ENCODE results near the gene SCG3.

The SCG3 gene

GRCh38 chr15:51706926-51707608, 25.8 kb downstream of the SCG3 start:
- Mint-ChIP-seq H3K4me1 (peaks cover 7% of the 10 kb centered on the region), H3K9me3 (no peaks in the 10 kb centered on the region), H3K4me3 (no peak overlapping the region), H3K27ac (no peak overlapping the region), H3K36me3 (ENCODE audit: low read depth) (no peaks in the 10 kb centered on the region), H3K27me3 (ENCODE audit: low read depth) (no peaks in the 10 kb centered on the region)
- no peak for TF ChIP-seq CTCF (IDR thresholded peaks at IDR 0.05; ENCODE audit: unreplicated experiment in 3 of 3)

- H3K36me3 Mint-ChIP-seq (ENCODE audit: low read depth) = no peaks in the 10 kb centered on the region
- no peak overlapping the region for H3K4me3 Mint-ChIP-seq
- H3K27me3 Mint-ChIP-seq (ENCODE audit: low read depth) = no peaks in the 10 kb centered on the region
- no peak overlapping the region for H3K27ac Mint-ChIP-seq
- no peak for TF ChIP-seq CTCF (IDR thresholded peaks at IDR 0.05; ENCODE audit: unreplicated experiment in 3 of 3)
- H3K9me3 Mint-ChIP-seq = no peaks in the 10 kb centered on the region
- H3K4me1 Mint-ChIP-seq = peaks cover 7% of the 10 kb centered on the region
Measured at GRCh38 chr15:51708013-51708412, 26.7 kb downstream of the SCG3 start.

DNA sequence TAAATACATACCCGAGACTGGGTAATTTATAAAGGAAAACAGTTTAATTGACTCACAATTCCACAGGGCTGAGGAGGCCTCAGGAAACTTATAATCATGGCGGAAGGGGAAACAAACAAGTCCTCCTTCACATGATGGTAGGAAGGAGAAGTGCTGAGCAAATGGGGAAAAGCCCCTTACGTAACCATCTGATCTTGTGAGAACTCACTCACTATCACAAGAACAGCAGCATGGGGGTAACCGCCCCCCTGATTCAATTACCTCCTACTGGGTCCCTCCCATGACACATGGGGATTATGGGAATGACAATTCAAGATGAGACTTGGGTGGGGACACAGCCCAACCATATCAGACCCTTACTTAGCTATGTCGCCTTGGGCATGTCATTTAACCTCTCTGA, 27.7 kb downstream of the SCG3 start:
- no peaks in the 10 kb centered on the region for H3K27me3 Mint-ChIP-seq (ENCODE audit: low read depth)
- no peak overlapping the region for H3K27ac Mint-ChIP-seq
- H3K9me3 Mint-ChIP-seq = no peaks in the 10 kb centered on the region
- TF ChIP-seq CTCF (IDR thresholded peaks at IDR 0.05; ENCODE audit: unreplicated experiment in 3 of 3) = no peak
- no peaks in the 10 kb centered on the region for H3K36me3 Mint-ChIP-seq (ENCODE audit: low read depth)
- peaks cover 7% of the 10 kb centered on the region for H3K4me1 Mint-ChIP-seq
- no peak overlapping the region for H3K4me3 Mint-ChIP-seq

DNA sequence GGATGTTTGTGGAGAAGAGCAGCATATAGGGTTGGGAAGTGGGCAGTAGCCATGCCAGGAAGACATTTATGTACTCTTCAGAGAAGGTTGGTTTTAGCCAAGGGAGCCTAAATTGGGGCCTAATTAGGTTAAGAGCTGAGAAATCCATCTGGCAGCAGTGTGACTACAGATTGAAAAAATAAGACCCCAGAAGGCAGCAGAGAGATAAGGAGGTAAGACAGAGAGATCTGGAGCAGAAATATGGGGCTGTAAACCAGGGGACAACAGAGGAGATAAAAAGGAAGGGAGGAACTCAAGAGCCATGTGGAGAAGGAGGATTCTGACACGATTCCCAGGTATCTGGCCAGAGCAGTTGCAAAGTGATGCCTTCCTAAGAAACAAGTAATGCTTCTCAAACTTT, 32.9 kb downstream of the SCG3 start:
- TF ChIP-seq CTCF (IDR thresholded peaks at IDR 0.05; ENCODE audit: unreplicated experiment in 3 of 3) = no peak
- no peak overlapping the region for H3K27ac Mint-ChIP-seq
- H3K4me3 Mint-ChIP-seq = no peak overlapping the region
- peaks cover 5% of the 10 kb centered on the region for H3K27me3 Mint-ChIP-seq (ENCODE audit: low read depth)
- no peaks in the 10 kb centered on the region for H3K36me3 Mint-ChIP-seq (ENCODE audit: low read depth)
- H3K9me3 Mint-ChIP-seq = no peaks in the 10 kb centered on the region
- no peaks in the 10 kb centered on the region for H3K4me1 Mint-ChIP-seq

- Mint-ChIP-seq H3K27ac (no peak overlapping the region), H3K36me3 (ENCODE audit: low read depth) (no peaks in the 10 kb centered on the region), H3K27me3 (ENCODE audit: low read depth) (peaks cover 5% of the 10 kb centered on the region), H3K4me3 (no peak overlapping the region), H3K9me3 (no peaks in the 10 kb centered on the region), H3K4me1 (no peaks in the 10 kb centered on the region)
- TF ChIP-seq CTCF (IDR thresholded peaks at IDR 0.05; ENCODE audit: unreplicated experiment in 3 of 3) = no peak
Measured at GRCh38 chr15:51714911-51715310, 33.6 kb downstream of the SCG3 start.

DNA sequence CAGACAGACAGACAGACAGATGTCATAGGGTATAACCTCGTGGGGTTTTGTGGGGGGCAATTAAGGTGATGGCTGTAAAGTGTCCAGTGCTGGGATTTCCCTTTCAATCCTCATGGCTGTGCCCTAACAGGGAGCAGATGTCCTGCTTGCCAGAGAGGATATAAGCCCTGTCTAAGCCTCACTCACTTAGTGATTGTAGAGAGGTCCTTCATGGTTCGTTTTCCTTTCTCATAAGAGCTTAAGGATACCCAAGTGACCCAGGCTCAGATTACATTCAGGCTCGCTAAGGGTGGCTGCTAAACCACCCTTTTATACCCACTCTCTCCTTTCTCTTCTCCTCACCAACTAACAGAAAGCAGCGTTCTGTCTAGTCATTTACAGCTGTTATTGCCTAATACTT, 36.9 kb downstream of the SCG3 start:
- Mint-ChIP-seq H3K27me3 (ENCODE audit: low read depth) (peaks cover 5% of the 10 kb centered on the region), H3K36me3 (ENCODE audit: low read depth) (no peaks in the 10 kb centered on the region)

More for the DNA sequence above, 36.9 kb downstream of the SCG3 start:
- Mint-ChIP-seq H3K4me3 (no peak overlapping the region), H3K27ac (no peak overlapping the region), H3K4me1 (no peaks in the 10 kb centered on the region), H3K9me3 (no peaks in the 10 kb centered on the region)
- TF ChIP-seq CTCF (IDR thresholded peaks at IDR 0.05; ENCODE audit: unreplicated experiment in 3 of 3) = no peak
